GM18505 (cell line): Measurements from ENCODE around the gene EPHA2.

Experiments
- ATAC-seq: cut with Tn5 transposase; IDR thresholded peaks from one replicate; pipeline ENCODE4 v1.9.1; 2021; ENCODE audit not compliant: unreplicated experiment
- POLR2A ChIP-seq: IDR thresholded peaks from 4 replicates; pipeline ENCODE4 v1.6.1; 2011; ENCODE audit warnings: borderline replicate concordance; ENCODE audit not compliant: insufficient read depth, insufficient read length; ENCODE audit errors: extremely low read depth

The EPHA2 gene

GRCh38 chr1:16135501-16135900, 20.4 kb downstream of the EPHA2 start:
- no peak for TF ChIP-seq POLR2A

GRCh38 chr1:16134906-16135305, 21.0 kb downstream of the EPHA2 start:
- ATAC-seq: no peak

More at GRCh38 chr1:16135501-16135900, 20.4 kb downstream of the EPHA2 start:
- ATAC-seq: no peak

GRCh38 chr1:16134066-16134801, 21.6 kb downstream of the EPHA2 start:
- TF ChIP-seq POLR2A: no peak
- ATAC-seq: no peak

More at GRCh38 chr1:16134906-16135305, 21.0 kb downstream of the EPHA2 start:
- no peak for TF ChIP-seq POLR2A

GRCh38 chr1:16133007-16133961, 22.6 kb downstream of the EPHA2 start:
- ATAC-seq: no peak
- TF ChIP-seq POLR2A: no peak

- no peak for ATAC-seq
- no peak for TF ChIP-seq POLR2A
Measured at GRCh38 chr1:16132325-16132785, 23.5 kb downstream of the EPHA2 start.

GRCh38 chr1:16131636-16132324, 24.1 kb downstream of the EPHA2 start:
- no peak for ATAC-seq
- no peak for TF ChIP-seq POLR2A

- no peak for ATAC-seq
- no peak for TF ChIP-seq POLR2A
Measured at GRCh38 chr1:16130827-16131226, 25.0 kb downstream of the EPHA2 start.

GRCh38 chr1:16129921-16130543, 25.8 kb downstream of the EPHA2 start:
- ATAC-seq: no peak
- no peak for TF ChIP-seq POLR2A

- no peak for TF ChIP-seq POLR2A
- no peak for ATAC-seq
Measured at GRCh38 chr1:16129316-16129715, 26.6 kb downstream of the EPHA2 start.

- no peak for ATAC-seq
- TF ChIP-seq POLR2A: no peak
Measured at GRCh38 chr1:16128338-16128741, 27.5 kb downstream of the EPHA2 start.

GRCh38 chr1:16127676-16128337, 28.1 kb downstream of the EPHA2 start:
- ATAC-seq: no peak
- TF ChIP-seq POLR2A: no peak
